Smooth muscle cell (in vitro differentiated cells): ENCODE results near the gene MYOG. TPM values are rescaled to one million over a fixed set of nuclear protein-coding genes. Genes with fewer than 3 reads are reported as not detected.

ENCODE experiments used
- DNase-seq: peaks from one replicate; lab custom pipeline; 2025; ENCODE audit not compliant: unreplicated experiment; lab: John Stamatoyannopoulos, UW
- H2AFZ ChIP-seq: fragments of 200-600 bp; sonication (generic); 2 replicates; pipeline ENCODE4 v1.6.0; 2016; ENCODE audit warnings: antibody characterized with exemption, low read depth, mild to moderate bottlenecking
- H3F3A ChIP-seq: fragments of 200-600 bp; sonication (generic); 2 replicates; pipeline ENCODE4 v1.6.0; 2017; ENCODE audit warnings: antibody characterized with exemption, low read depth
- H3K27ac ChIP-seq: fragments of 200-600 bp; sonication (generic); 2 replicates; pipeline ENCODE4 v1.5.1; 2016; ENCODE audit warnings: low read depth, mild to moderate bottlenecking
- H3K27me3 ChIP-seq: fragments of 200-600 bp; sonication (generic); 2 replicates; pipeline ENCODE4 v1.6.1; 2016; ENCODE audit warnings: low read depth, mild to moderate bottlenecking
- H3K36me3 ChIP-seq: fragments of 200-600 bp; sonication (generic); 2 replicates; pipeline ENCODE4 v1.5.1; 2016; ENCODE audit warnings: low read depth
- H3K4me1 ChIP-seq: fragments of 200-600 bp; sonication (generic); 2 replicates; pipeline ENCODE4 v1.5.1; 2016; ENCODE audit warnings: low read depth
- H3K4me2 ChIP-seq: fragments of 200-600 bp; sonication (generic); 2 replicates; pipeline ENCODE4 v1.6.0; 2016; ENCODE audit warnings: mild to moderate bottlenecking
- H3K4me3 ChIP-seq: fragments of 200-600 bp; sonication (generic); 2 replicates; pipeline ENCODE4 v1.5.1; 2016; ENCODE audit warnings: mild to moderate bottlenecking
- H3K79me2 ChIP-seq: fragments of 200-600 bp; sonication (generic); 2 replicates; pipeline ENCODE4 v1.6.0; 2016; ENCODE audit warnings: low read depth, mild to moderate bottlenecking
- H3K9ac ChIP-seq: fragments of 200-600 bp; sonication (generic); 2 replicates; pipeline ENCODE4 v1.6.0; 2016; ENCODE audit warnings: low read depth
- H3K9me3 ChIP-seq: fragments of 200-600 bp; sonication (generic); replicated peaks from 2 replicates; pipeline ENCODE4 v1.5.1; 2016; ENCODE audit warnings: low read depth
- H4K20me1 ChIP-seq: fragments of 200-600 bp; sonication (generic); 2 replicates; pipeline ENCODE4 v1.6.0; 2016; ENCODE audit warnings: low read depth
- CTCF ChIP-seq: fragments of 200-600 bp; sonication (generic); IDR thresholded peaks from 2 replicates; pipeline ENCODE4 v1.5.1; 2017; ENCODE audit warnings: borderline replicate concordance, mild to moderate bottlenecking, antibody characterized with exemption; ENCODE audit not compliant: insufficient read depth, poor library complexity, severe bottlenecking
- WGBS: methylation state at CpG from one replicate; pipeline ENCODE4 v1.1.7; 2016; ENCODE audit warnings: low lambda C conversion rate; 5-methylcytosine and 5-hydroxymethylcytosine counted together
- polyA plus RNA-seq: library from polyadenylated mRNA; unstranded; fragments of >200 nt; fragmentation: Nextera tagmentation; extraction: Ambion mirVana; gene quantifications from 2 replicates; pipeline ENCODE4 v1.2.1, GENCODE V29; 2016
- total RNA-seq: library from RNA; depleted of rRNA; stranded (reverse); fragments of >200 nt; gene quantifications from 2 replicates; pipeline ENCODE4 v1.2.3, GENCODE V29; 2014

MYOG gene
- total and polyA plus RNA-seq, 2 experiments from 2014 or later, result not detected

GRCh38 chr1:203113308-203113707, 27.5 kb upstream of the MYOG start:
- no peaks in the 10 kb centered on the region for H3K79me2 ChIP-seq
- H3K27ac ChIP-seq, result no peak overlapping the region
- no peak for DNase-seq
- H3K4me3 ChIP-seq, result no peak overlapping the region
- peaks cover 49% of the 10 kb centered on the region for H3K27me3 ChIP-seq
- no peaks in the 10 kb centered on the region for H4K20me1 ChIP-seq
- H3K4me2 ChIP-seq, result no peak overlapping the region
- H3K36me3 ChIP-seq, result no peaks in the 10 kb centered on the region
- 78% methylated on average over 4 of the region's 4 CpGs for WGBS
- H2AFZ ChIP-seq, result no peak overlapping the region
- H3K9me3 ChIP-seq, result no peaks in the 10 kb centered on the region
- H3K4me1 ChIP-seq, result no peaks in the 10 kb centered on the region
- H3K9ac ChIP-seq, result no peak overlapping the region
- H3F3A ChIP-seq, result no peaks in the 10 kb centered on the region
- TF ChIP-seq CTCF, result no peak

GRCh38 chr1:203112475-203112874, 26.7 kb upstream of the MYOG start:
- WGBS, result 68% methylated on average over 2 of the region's 2 CpGs
- Histone ChIP-seq H3K27me3 (peaks cover 55% of the 10 kb centered on the region), H3K36me3 (no peaks in the 10 kb centered on the region)

GRCh38 chr1:203104789-203105390, 19.1 kb upstream of the MYOG start:
- no peaks in the 10 kb centered on the region for H3F3A ChIP-seq
- H3K4me1 ChIP-seq, result no peaks in the 10 kb centered on the region
- H3K79me2 ChIP-seq, result no peaks in the 10 kb centered on the region
- DNase-seq, result no peak
- no peak overlapping the region for H3K4me3 ChIP-seq
- H3K9me3 ChIP-seq, result no peaks in the 10 kb centered on the region
- TF ChIP-seq CTCF, result no peak
- H3K27me3 ChIP-seq, result peaks cover 34% of the 10 kb centered on the region
- no peaks in the 10 kb centered on the region for H4K20me1 ChIP-seq
- no peak overlapping the region for H2AFZ ChIP-seq
- H3K27ac ChIP-seq, result no peak overlapping the region
- no peak overlapping the region for H3K9ac ChIP-seq
- no peak overlapping the region for H3K4me2 ChIP-seq
- H3K36me3 ChIP-seq, result no peaks in the 10 kb centered on the region

More at GRCh38 chr1:203112475-203112874, 26.7 kb upstream of the MYOG start:
- TF ChIP-seq CTCF, result no peak
- no peaks in the 10 kb centered on the region for H4K20me1 ChIP-seq
- no peaks in the 10 kb centered on the region for H3F3A ChIP-seq
- H2AFZ ChIP-seq, result no peak overlapping the region
- H3K9me3 ChIP-seq, result no peaks in the 10 kb centered on the region
- no peak overlapping the region for H3K4me3 ChIP-seq
- H3K4me1 ChIP-seq, result no peaks in the 10 kb centered on the region
- no peak overlapping the region for H3K4me2 ChIP-seq
- no peaks in the 10 kb centered on the region for H3K79me2 ChIP-seq
- no peak for DNase-seq
- no peak overlapping the region for H3K27ac ChIP-seq
- H3K9ac ChIP-seq, result no peak overlapping the region

GRCh38 chr1:203103829-203104495, 18.1 kb upstream of the MYOG start:
- Histone ChIP-seq H3K27me3 (peaks cover 25% of the 10 kb centered on the region), H3K36me3 (no peaks in the 10 kb centered on the region), H2AFZ (no peak overlapping the region), H3K4me2 (no peak overlapping the region), H3K27ac (no peak overlapping the region), H3F3A (no peaks in the 10 kb centered on the region), H3K4me1 (no peaks in the 10 kb centered on the region), H4K20me1 (no peaks in the 10 kb centered on the region), H3K4me3 (no peak overlapping the region), H3K9ac (no peak overlapping the region), H3K9me3 (no peaks in the 10 kb centered on the region), H3K79me2 (no peaks in the 10 kb centered on the region)
- 96% methylated on average over 6 of the region's 6 CpGs for WGBS
- no peak for DNase-seq
- TF ChIP-seq CTCF, result no peak
